Measurements from ENCODE around the gene COX7A2L.
"Not testable (repeated sequence)": the region's sequence is repeated elsewhere in the genome, so short reads cannot be mapped to it uniquely, and the experiment has no call there.

Gene COX7A2L

GRCh38 chr2:42339191-42339912 is 21.7 kb downstream of the COX7A2L start:
- DNase-seq (ENCODE audit: low read depth) = no peak

- DNase-seq (ENCODE audit: low read depth) = no peak
These were observed 22.3 kb downstream of the COX7A2L start for GRCh38 chr2:42338567-42339190.

GRCh38 chr2:42337846-42338566 is 23.0 kb downstream of the COX7A2L start:
- no peak for DNase-seq (ENCODE audit: low read depth)

- DNase-seq (ENCODE audit: low read depth) = no peak
These were observed 23.6 kb downstream of the COX7A2L start for GRCh38 chr2:42337356-42337820.

- no peak for DNase-seq (ENCODE audit: low read depth)
These were observed 24.6 kb downstream of the COX7A2L start for GRCh38 chr2:42336361-42336965.

GRCh38 chr2:42335514-42336104 is 25.4 kb downstream of the COX7A2L start:
- no peak for DNase-seq (ENCODE audit: low read depth)

GRCh38 chr2:42334865-42335264 is 26.2 kb downstream of the COX7A2L start:
- DNase-seq (ENCODE audit: low read depth) = not testable (repeated sequence)

GRCh38 chr2:42334220-42334619 is 26.8 kb downstream of the COX7A2L start:
- DNase-seq (ENCODE audit: low read depth) = no peak

- DNase-seq (ENCODE audit: low read depth) = no peak
These were observed 27.4 kb downstream of the COX7A2L start for GRCh38 chr2:42333579-42333978.

GRCh38 chr2:42332575-42332974 is 28.4 kb downstream of the COX7A2L start:
- no peak for DNase-seq (ENCODE audit: low read depth)

GRCh38 chr2:42331569-42332284 is 29.3 kb downstream of the COX7A2L start:
- DNase-seq (ENCODE audit: low read depth) = no peak

GRCh38 chr2:42329736-42330135 is 31.3 kb downstream of the COX7A2L start:
- no peak for DNase-seq (ENCODE audit: low read depth)

GRCh38 chr2:42328923-42329322 is 32.1 kb downstream of the COX7A2L start:
- no peak for DNase-seq (ENCODE audit: low read depth)

- no peak for DNase-seq (ENCODE audit: low read depth)
These were observed 32.7 kb downstream of the COX7A2L start for GRCh38 chr2:42328148-42328833.

GRCh38 chr2:42327125-42327524 is 33.9 kb downstream of the COX7A2L start:
- no peak for DNase-seq (ENCODE audit: low read depth)

GRCh38 chr2:42325609-42326008 is 35.4 kb downstream of the COX7A2L start:
- no peak for DNase-seq (ENCODE audit: low read depth)

- no peak for DNase-seq (ENCODE audit: low read depth)
These were observed 36.1 kb downstream of the COX7A2L start for GRCh38 chr2:42324949-42325348.

GRCh38 chr2:42324244-42324643 is 36.8 kb downstream of the COX7A2L start:
- DNase-seq (ENCODE audit: low read depth) = no peak

- DNase-seq (ENCODE audit: low read depth) = no peak
These were observed 39.5 kb downstream of the COX7A2L start for GRCh38 chr2:42321452-42322064.

- DNase-seq (ENCODE audit: low read depth) = no peak
These were observed 41.8 kb downstream of the COX7A2L start for GRCh38 chr2:42319265-42319664.
